Measurements from ENCODE around the gene SLC6A8.
"Not testable (repeated sequence)": the region's sequence is repeated elsewhere in the genome, so short reads cannot be mapped to it uniquely, and the experiment has no call there.

SLC6A8 gene

GRCh38 chrX:153741446-153741845, 53.7 kb downstream of the SLC6A8 start:
- no peaks in the 10 kb centered on the region for H3K9me3 Mint-ChIP-seq
- no peak overlapping the region for H3K27ac Mint-ChIP-seq
- no peak overlapping the region for H3K4me3 Mint-ChIP-seq
- no peak for ATAC-seq (replicated peaks)
- peaks cover 15 to 40% of the 10 kb centered on the region in 2 donors for H3K4me1 Mint-ChIP-seq
- DNase-seq = no peak
- peaks cover 9 to 11% of the 10 kb centered on the region in 2 donors for H3K36me3 Mint-ChIP-seq
- H3K27me3 Mint-ChIP-seq = peaks cover 0 to under 1% of the 10 kb centered on the region in 2 donors

- H3K36me3 Mint-ChIP-seq; H3K9me3 Mint-ChIP-seq; H3K4me3 Mint-ChIP-seq; H3K27me3 Mint-ChIP-seq; DNase-seq; H3K27ac Mint-ChIP-seq; ATAC-seq (replicated peaks): not testable (repeated sequence)
- peaks cover 15 to 40% of the 10 kb centered on the region in 2 donors for H3K4me1 Mint-ChIP-seq
Measured at GRCh38 chrX:153742111-153742510, 54.4 kb downstream of the SLC6A8 start.

GRCh38 chrX:153742796-153743467, 55.2 kb downstream of the SLC6A8 start:
- not testable (repeated sequence) for H3K9me3 Mint-ChIP-seq; H3K4me3 Mint-ChIP-seq; H3K36me3 Mint-ChIP-seq; DNase-seq; ATAC-seq (replicated peaks); H3K27me3 Mint-ChIP-seq
- Mint-ChIP-seq H3K27ac (peak overlapping the region; percentile 20), H3K4me1 (peaks cover 15 to 40% of the 10 kb centered on the region in 2 donors)

- not testable (repeated sequence) for H3K36me3 Mint-ChIP-seq; H3K9me3 Mint-ChIP-seq; H3K27me3 Mint-ChIP-seq; H3K27ac Mint-ChIP-seq; ATAC-seq (replicated peaks); DNase-seq
- H3K4me3 Mint-ChIP-seq = peak overlapping the region in 1 of 2 donors; percentile 22
- peaks cover 15 to 40% of the 10 kb centered on the region in 2 donors for H3K4me1 Mint-ChIP-seq
Measured at GRCh38 chrX:153743468-153744209, 55.9 kb downstream of the SLC6A8 start.

GRCh38 chrX:153744210-153745066, 56.7 kb downstream of the SLC6A8 start:
- peaks cover 0 to 3% of the 10 kb centered on the region in 2 donors for H3K36me3 Mint-ChIP-seq
- peak overlapping the region; percentile 17 for H3K27ac Mint-ChIP-seq
- H3K4me1 Mint-ChIP-seq = peaks cover 15 to 40% of the 10 kb centered on the region in 2 donors
- DNase-seq (no peak), ATAC-seq (replicated peaks) (no peak)
- H3K9me3 Mint-ChIP-seq = no peaks in the 10 kb centered on the region
- H3K27me3 Mint-ChIP-seq = peaks cover 0 to 3% of the 10 kb centered on the region in 2 donors
- H3K4me3 Mint-ChIP-seq = peak overlapping the region in 1 of 2 donors; percentile 39

GRCh38 chrX:153745067-153745433, 57.3 kb downstream of the SLC6A8 start:
- Mint-ChIP-seq H3K4me3 (peak overlapping the region in 1 of 2 donors; percentile 39), H3K4me1 (peaks cover 21 to 44% of the 10 kb centered on the region in 2 donors)
- H3K27ac Mint-ChIP-seq; H3K9me3 Mint-ChIP-seq; H3K36me3 Mint-ChIP-seq; H3K27me3 Mint-ChIP-seq; DNase-seq; ATAC-seq (replicated peaks): not testable (repeated sequence)

Measured in stimulated activated naive B cell treated with anti-CD40 and anti-IgM and Interleukin-4, amounts not matched to agents 10 μg/mL and 1 μg/mL and 100 μg/mL, for 72 hours (primary cell).